Measurements from ENCODE around the gene OSTF1. TPM values are rescaled to one million over a fixed set of nuclear protein-coding genes. Genes with fewer than 3 reads are reported as not detected.

The OSTF1 gene
- total and polyA plus RNA-seq, 10 of the 15 experiments (the other 5 are each of a cell fraction or from before 2014, with no cell fraction given), result 36.2 to 82.4 (median 46.9) TPM

- TF ChIP-seq ZBTB40 (IDR thresholded peaks at IDR 0.05; ENCODE audit: borderline replicate concordance) (no peak), ZNF274 (IDR thresholded peaks at IDR 0.05; ENCODE audit: insufficient read depth, insufficient read length) (no peak), MAX (IDR thresholded peaks at IDR 0.05; ENCODE audit: low read depth, low read length) (no peak), E2F4 (IDR thresholded peaks at IDR 0.05; ENCODE audit: low read depth, low read length) (no peak), ZZZ3 (IDR thresholded peaks at IDR 0.05; ENCODE audit: control insufficient read depth, insufficient read length, low read depth) (no peak), CUX1 (IDR thresholded peaks at IDR 0.05; ENCODE audit: insufficient replicate concordance, low read depth, low read length) (no peak), TCF12 (IDR thresholded peaks at IDR 0.05; ENCODE audit: low read depth, low read length) (no peak), KAT2A (conservative IDR thresholded peaks at IDR 0.05; ENCODE audit: control insufficient read depth, low read depth, low read length) (no peak), ZSCAN29 (IDR thresholded peaks at IDR 0.05) (no peak), MEF2B (IDR thresholded peaks at IDR 0.05; ENCODE audit: partially characterized antibody, poor library complexity, severe bottlenecking) (peak; percentile 90), ELK1 (IDR thresholded peaks at IDR 0.05; ENCODE audit: low read depth, low read length) (no peak), CTCF (IDR thresholded peaks at IDR 0.05 in 2 of 3, conservative IDR thresholded peaks at IDR 0.05 in 1 of 3; ENCODE audit: control insufficient read depth in 2 of 3, extremely low read depth in 1 of 3, insufficient read depth in 1 of 3, low read depth in 3 of 3, low read length in 3 of 3) (no peak), HDGF (IDR thresholded peaks at IDR 0.05) (no peak), DPF2 (IDR thresholded peaks at IDR 0.05) (peak; percentile 61), RBBP5 (conservative IDR thresholded peaks at IDR 0.05) (0 out of 2 replicates have a peak, but pooled peaks have one; percentile 32)
Measured at GRCh38 chr9:75088646-75089372, 495 bp downstream of the OSTF1 start (continued).

Measured in GM12878 (cell line).